Hepatic stellate cell (primary cell): ENCODE data around the gene TFAP2E.

ENCODE experiments used
- DNase-seq: peaks from one replicate; pipeline ENCODE4 v3.0.0; 2011; ENCODE audit warnings: low spot score

Gene TFAP2E

DNA sequence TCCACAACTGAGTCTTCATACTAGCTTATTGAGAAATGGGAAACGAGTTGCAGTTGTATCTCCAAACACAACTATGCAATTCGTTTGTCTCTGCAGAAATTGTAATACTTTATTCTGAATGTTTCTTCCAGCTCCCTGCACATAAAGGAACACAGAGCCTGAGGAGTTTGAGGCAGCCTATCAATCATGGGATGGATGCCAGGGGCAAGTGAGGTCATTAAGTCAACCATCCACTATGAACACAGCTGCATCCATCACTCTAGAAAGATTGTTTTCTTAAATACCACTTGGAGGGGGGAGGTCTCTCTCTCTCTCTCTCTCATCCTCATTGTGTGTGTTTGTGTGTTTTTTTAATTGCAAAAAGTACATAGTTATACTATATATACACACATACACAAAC is 71.1 kb downstream of the TFAP2E start:
- DNase-seq: no peak
